OCI-LY7 (cell line): ENCODE data around the gene C11orf52.

Experiments
- EZH2phosphoT487 ChIP-seq: fragments of 200-600 bp; sonication (generic); IDR thresholded peaks from 2 replicates; pipeline ENCODE4 v1.6.1; 2018; ENCODE audit warnings: low read depth, borderline replicate concordance, mild to moderate bottlenecking, mixed run types, antibody characterized with exemption, low read length, moderate library complexity, mixed read lengths
- TF ChIP-seq, protein P1 (sequence below): fragments of 200-600 bp; sonication (generic); conservative IDR thresholded peaks from 2 replicates; pipeline ENCODE4 v1.5.1; 2014; ENCODE audit warnings: mild to moderate bottlenecking, antibody characterized with exemption, low read length, moderate library complexity, mixed read lengths

DNA sequence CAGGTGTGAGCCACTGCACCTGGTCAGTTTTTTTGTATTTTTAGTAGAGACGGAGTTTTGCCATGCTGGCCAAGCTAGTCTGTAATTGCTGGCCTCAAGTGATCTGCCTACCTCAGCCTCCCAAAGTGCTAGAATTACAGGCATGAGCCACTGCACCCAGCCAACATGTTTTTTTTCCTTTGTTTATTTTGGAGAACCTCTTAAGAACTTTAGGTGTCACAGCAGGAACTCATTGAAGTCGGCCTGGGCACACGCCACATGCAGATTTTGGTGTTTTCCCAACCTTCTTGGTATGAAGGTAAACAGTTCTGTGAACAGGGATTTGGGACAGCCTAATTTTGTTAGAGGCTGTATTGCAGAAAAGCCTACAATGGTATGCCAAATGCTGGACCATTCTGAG is 27.8 kb downstream of the C11orf52 start:
- TF ChIP-seq, protein P1, sequence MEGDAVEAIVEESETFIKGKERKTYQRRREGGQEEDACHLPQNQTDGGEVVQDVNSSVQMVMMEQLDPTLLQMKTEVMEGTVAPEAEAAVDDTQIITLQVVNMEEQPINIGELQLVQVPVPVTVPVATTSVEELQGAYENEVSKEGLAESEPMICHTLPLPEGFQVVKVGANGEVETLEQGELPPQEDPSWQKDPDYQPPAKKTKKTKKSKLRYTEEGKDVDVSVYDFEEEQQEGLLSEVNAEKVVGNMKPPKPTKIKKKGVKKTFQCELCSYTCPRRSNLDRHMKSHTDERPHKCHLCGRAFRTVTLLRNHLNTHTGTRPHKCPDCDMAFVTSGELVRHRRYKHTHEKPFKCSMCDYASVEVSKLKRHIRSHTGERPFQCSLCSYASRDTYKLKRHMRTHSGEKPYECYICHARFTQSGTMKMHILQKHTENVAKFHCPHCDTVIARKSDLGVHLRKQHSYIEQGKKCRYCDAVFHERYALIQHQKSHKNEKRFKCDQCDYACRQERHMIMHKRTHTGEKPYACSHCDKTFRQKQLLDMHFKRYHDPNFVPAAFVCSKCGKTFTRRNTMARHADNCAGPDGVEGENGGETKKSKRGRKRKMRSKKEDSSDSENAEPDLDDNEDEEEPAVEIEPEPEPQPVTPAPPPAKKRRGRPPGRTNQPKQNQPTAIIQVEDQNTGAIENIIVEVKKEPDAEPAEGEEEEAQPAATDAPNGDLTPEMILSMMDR: no peak
- TF ChIP-seq EZH2phosphoT487: no peak
